AG04450 (cell line): ENCODE data around the gene RNFT2. TPM values are rescaled to one million over a fixed set of nuclear protein-coding genes. Genes with fewer than 3 reads are reported as not detected.

Experiments
- CTCF ChIA-PET: fragments of 300-600, 350-600 bp; formaldehyde crosslinking; extraction: SDS; loops from one replicate; lab custom pipeline; 2022; ENCODE audit warnings: antibody characterized with exemption, inconsistent platforms; lab: Charles Lee
- POLR2A ChIA-PET: fragments of 350-600 bp; formaldehyde crosslinking; extraction: SDS; loops from one replicate; lab custom pipeline; 2021; ENCODE audit warnings: antibody characterized with exemption, inconsistent platforms; lab: Yijun Ruan, JAX
- DNase-seq: peaks from one replicate; pipeline ENCODE4 v3.0.0-alpha.2; 2011; ENCODE audit warnings: low read depth, low spot score
- H3K27ac ChIP-seq: one replicate; pipeline ENCODE4 v1.5.1; 2012; ENCODE audit warnings: low read depth, low read length, control low read depth
- H3K27me3 ChIP-seq: one replicate; pipeline ENCODE4 v1.6.0; 2012; ENCODE audit warnings: low read length; ENCODE audit not compliant: control insufficient read depth, insufficient read depth
- H3K4me3 ChIP-seq: 2 replicates; pipeline ENCODE4 v1.5.1; 2011; ENCODE audit warnings: mild to moderate bottlenecking, low read depth, low read length, control low read depth
- H3K9me3 ChIP-seq: 2 replicates; pipeline ENCODE4 v1.5.1; 2012; ENCODE audit warnings: low read length; ENCODE audit not compliant: control insufficient read depth, insufficient read depth
- CTCF ChIP-seq: IDR thresholded peaks from 2 replicates; pipeline ENCODE4 v1.5.1; 2011; ENCODE audit warnings: low read depth, low read length, control low read depth, inconsistent platforms
- polyA plus RNA-seq: library from polyadenylated mRNA; depleted of rRNA; stranded (reverse); fragments of >200 nt; gene quantifications from 2 replicates; pipeline ENCODE4 v1.2.3, GENCODE V29; 2011

The RNFT2 gene
- polyA plus RNA-seq, 1 experiment, result 2.3 TPM

- CTCF ChIA-PET, result interaction anchor here (1.4 kb wide), 1 partner anchor 11 kb away, joined by 3 read pairs; no protein-coding TSS in a partner anchor
- Histone ChIP-seq H3K9me3 (no peaks in the 10 kb centered on the region), H3K27me3 (no peaks in the 10 kb centered on the region), H3K27ac (no peak overlapping the region), H3K4me3 (no peak overlapping the region)
- no peak for DNase-seq
- POLR2A ChIA-PET, result no interaction called here
- TF ChIP-seq CTCF, result no peak
These were observed 18.2 kb upstream of the RNFT2 start for GRCh38 chr12:116719731-116720528.

GRCh38 chr12:116722245-116722644 is 15.9 kb upstream of the RNFT2 start:
- no peak for TF ChIP-seq CTCF
- no peaks in the 10 kb centered on the region for H3K9me3 ChIP-seq
- no peak for DNase-seq
- no peaks in the 10 kb centered on the region for H3K27me3 ChIP-seq
- H3K4me3 ChIP-seq, result no peak overlapping the region
- H3K27ac ChIP-seq, result no peak overlapping the region
- ChIA-PET CTCF (interaction anchor here (0.7 to 1.4 kb wide), 2 partner anchors 8 to 645 kb away, joined by 3 read pairs; no protein-coding TSS in a partner anchor), POLR2A (interaction anchor here (0.6 kb wide), 1 partner anchor 425 kb away, joined by 9 read pairs; no protein-coding TSS in a partner anchor)

- Histone ChIP-seq H3K9me3 (no peaks in the 10 kb centered on the region), H3K27me3 (no peaks in the 10 kb centered on the region), H3K4me3 (no peak overlapping the region), H3K27ac (no peak overlapping the region)
- POLR2A ChIA-PET, result no interaction called here
- no peak for TF ChIP-seq CTCF
- no peak for DNase-seq
- CTCF ChIA-PET, result interaction anchor here (1.1 kb wide), 1 partner anchor 156 kb away, joined by 3 read pairs; no protein-coding TSS in a partner anchor
These were observed 11.4 kb upstream of the RNFT2 start for GRCh38 chr12:116726694-116727093.

- Histone ChIP-seq H3K27me3 (no peaks in the 10 kb centered on the region), H3K4me3 (no peak overlapping the region), H3K27ac (no peak overlapping the region), H3K9me3 (no peaks in the 10 kb centered on the region)
- no peak for TF ChIP-seq CTCF
- CTCF ChIA-PET, result interaction anchor here (0.7 to 1.1 kb wide), 3 partner anchors 23 to 1235 kb away, joined by 3 to 4 read pairs (median 3); no protein-coding TSS in a partner anchor
- POLR2A ChIA-PET, result no interaction called here
- no peak for DNase-seq
These were observed 10.9 kb upstream of the RNFT2 start for GRCh38 chr12:116727261-116727660.

GRCh38 chr12:116727891-116728290 is 10.2 kb upstream of the RNFT2 start:
- TF ChIP-seq CTCF, result no peak
- ChIA-PET CTCF (interaction anchor here (0.7 to 0.8 kb wide), 2 partner anchors 24 to 1234 kb away, joined by 3 to 4 read pairs; no protein-coding TSS in a partner anchor), POLR2A (no interaction called here)
- Histone ChIP-seq H3K4me3 (no peak overlapping the region), H3K27me3 (no peaks in the 10 kb centered on the region), H3K9me3 (no peaks in the 10 kb centered on the region), H3K27ac (no peak overlapping the region)
- DNase-seq, result no peak
